NCI-H146 (cell line): ENCODE results near the gene CD164L2.
"Not testable (repeated sequence)": the region's sequence is repeated elsewhere in the genome, so short reads cannot be mapped to it uniquely, and the experiment has no call there.

ENCODE experiments used
- DNase-seq: peaks from one replicate; lab custom pipeline; 2025; lab: John Stamatoyannopoulos, UW

The CD164L2 gene

GRCh38 chr1:27383039-27383605 lies at the start of gene CD164L2:
Gene CD164L2, minus strand, starts transcription at chr1:27383333. Its CDS starts 94 bp downstream, at chr1:27383239.
- peak; percentile 63 for DNase-seq

GRCh38 chr1:27432725-27433124 lies 49.6 kb upstream of the CD164L2 start:
- DNase-seq, result not testable (repeated sequence)

GRCh38 chr1:27431601-27431940 lies 48.4 kb upstream of the CD164L2 start:
- no peak for DNase-seq

- DNase-seq, result no peak
These were observed 47.9 kb upstream of the CD164L2 start for GRCh38 chr1:27430903-27431600.

- DNase-seq, result no peak
These were observed 45.9 kb upstream of the CD164L2 start for GRCh38 chr1:27429029-27429425.

- DNase-seq, result no peak
These were observed 45.3 kb upstream of the CD164L2 start for GRCh38 chr1:27428316-27429028.

GRCh38 chr1:27427816-27428315 lies 44.7 kb upstream of the CD164L2 start:
- DNase-seq, result no peak

GRCh38 chr1:27427329-27427728 lies 44.2 kb upstream of the CD164L2 start:
- no peak for DNase-seq

GRCh38 chr1:27423709-27424108 lies 40.6 kb upstream of the CD164L2 start:
- DNase-seq, result no peak

GRCh38 chr1:27418326-27419185 lies 35.4 kb upstream of the CD164L2 start:
- no peak for DNase-seq

- DNase-seq, result no peak
These were observed 34.6 kb upstream of the CD164L2 start for GRCh38 chr1:27417713-27418112.

GRCh38 chr1:27416387-27417111 lies 33.4 kb upstream of the CD164L2 start:
- DNase-seq, result peak; percentile 65

- no peak for DNase-seq
These were observed 31.0 kb upstream of the CD164L2 start for GRCh38 chr1:27414091-27414490.

GRCh38 chr1:27413004-27413403 lies 29.9 kb upstream of the CD164L2 start:
- no peak for DNase-seq

GRCh38 chr1:27412502-27412901 lies 29.4 kb upstream of the CD164L2 start:
- DNase-seq, result no peak

- no peak for DNase-seq
These were observed 27.6 kb upstream of the CD164L2 start for GRCh38 chr1:27410709-27411108.

- DNase-seq, result no peak
These were observed 26.5 kb upstream of the CD164L2 start for GRCh38 chr1:27409669-27410068.

GRCh38 chr1:27408151-27408550 lies 25.0 kb upstream of the CD164L2 start:
- no peak for DNase-seq

- DNase-seq, result not testable (repeated sequence)
These were observed 23.7 kb upstream of the CD164L2 start for GRCh38 chr1:27406791-27407190.

- DNase-seq, result no peak
These were observed 23.2 kb upstream of the CD164L2 start for GRCh38 chr1:27406362-27406680.

GRCh38 chr1:27405598-27406361 lies 22.6 kb upstream of the CD164L2 start:
- DNase-seq, result not testable (repeated sequence)
